Measurements from ENCODE around the gene AKT2.

DNA sequence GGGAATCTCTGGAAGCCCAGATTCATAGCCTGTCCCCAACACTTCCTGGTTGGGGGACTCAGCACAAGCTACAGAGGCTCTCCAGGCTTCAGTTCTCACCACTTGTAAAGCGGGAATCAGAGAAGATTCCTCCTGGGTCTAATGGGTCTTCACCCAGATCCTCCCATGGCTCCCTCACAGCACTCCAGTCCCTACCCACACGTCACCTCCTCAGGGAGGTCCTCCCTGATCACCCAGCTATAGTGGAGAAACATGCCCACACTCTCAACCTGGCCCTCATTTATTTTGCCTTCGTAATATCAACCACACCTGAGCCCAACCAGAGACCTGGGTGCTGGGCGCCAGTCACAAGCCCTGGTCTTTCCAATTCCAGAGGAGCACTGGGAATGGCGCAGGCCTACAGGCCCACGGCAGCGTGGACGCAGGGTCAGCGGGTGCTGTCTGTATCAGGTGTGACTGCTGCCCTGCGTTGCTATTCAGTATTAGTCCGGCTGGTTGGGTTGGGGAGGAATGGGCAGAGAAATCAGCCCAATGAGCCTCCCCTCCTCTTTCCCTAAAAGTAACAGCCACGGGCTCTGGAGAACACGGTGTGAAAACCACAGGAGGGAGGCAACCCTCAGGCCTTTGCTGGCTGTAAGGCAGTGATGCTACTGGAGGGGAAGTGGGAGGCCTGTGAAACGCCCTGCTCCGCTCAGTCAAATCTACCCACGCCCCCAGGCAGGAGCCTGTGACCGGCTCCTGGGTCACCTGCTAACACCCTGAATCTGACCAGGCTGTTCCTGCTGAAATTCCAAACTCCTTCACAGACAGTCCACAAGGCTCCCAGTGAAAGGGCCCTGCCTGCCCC lies 5.2 kb downstream of the AKT2 start:
- no peak for TF ChIP-seq POLR2A (IDR thresholded peaks at IDR 0.05)
- TF ChIP-seq, protein P1, sequence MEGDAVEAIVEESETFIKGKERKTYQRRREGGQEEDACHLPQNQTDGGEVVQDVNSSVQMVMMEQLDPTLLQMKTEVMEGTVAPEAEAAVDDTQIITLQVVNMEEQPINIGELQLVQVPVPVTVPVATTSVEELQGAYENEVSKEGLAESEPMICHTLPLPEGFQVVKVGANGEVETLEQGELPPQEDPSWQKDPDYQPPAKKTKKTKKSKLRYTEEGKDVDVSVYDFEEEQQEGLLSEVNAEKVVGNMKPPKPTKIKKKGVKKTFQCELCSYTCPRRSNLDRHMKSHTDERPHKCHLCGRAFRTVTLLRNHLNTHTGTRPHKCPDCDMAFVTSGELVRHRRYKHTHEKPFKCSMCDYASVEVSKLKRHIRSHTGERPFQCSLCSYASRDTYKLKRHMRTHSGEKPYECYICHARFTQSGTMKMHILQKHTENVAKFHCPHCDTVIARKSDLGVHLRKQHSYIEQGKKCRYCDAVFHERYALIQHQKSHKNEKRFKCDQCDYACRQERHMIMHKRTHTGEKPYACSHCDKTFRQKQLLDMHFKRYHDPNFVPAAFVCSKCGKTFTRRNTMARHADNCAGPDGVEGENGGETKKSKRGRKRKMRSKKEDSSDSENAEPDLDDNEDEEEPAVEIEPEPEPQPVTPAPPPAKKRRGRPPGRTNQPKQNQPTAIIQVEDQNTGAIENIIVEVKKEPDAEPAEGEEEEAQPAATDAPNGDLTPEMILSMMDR (IDR thresholded peaks at IDR 0.05), result no peak
